PC-9 (cell line): ENCODE measurements around the gene IL1RL2.

Experiments
- CTCF ChIP-seq: fragments of 200-600 bp; sonication (generic); conservative IDR thresholded peaks from 2 replicates; pipeline ENCODE4 v1.6.1; 2017; ENCODE audit warnings: mixed run types, antibody characterized with exemption, mild to moderate bottlenecking, moderate library complexity
- EZH2 ChIP-seq: fragments of 200-600 bp; sonication (generic); IDR thresholded peaks from 2 replicates; pipeline ENCODE4 v1.8.0; 2017; ENCODE audit warnings: antibody characterized with exemption, low read depth

GRCh38 chr2:102194609-102195268, 7.9 kb downstream of the IL1RL2 start:
- TF ChIP-seq CTCF (no peak), EZH2 (no peak)
